ENCODE measurements around the gene CTF1. TPM values are rescaled to one million over a fixed set of nuclear protein-coding genes. Genes with fewer than 3 reads are reported as not detected.

Gene CTF1
- total RNA-seq, 2 experiments from 2014 or later, result 0.22 to 0.43 TPM

GRCh38 chr16:30874244-30874820 is 22.1 kb upstream of the CTF1 start:
- intact Hi-C loops (cut with micrococcal nuclease), result loop anchor here (2.0 to 10.0 kb wide), 3 partner anchors 28 to 220 kb away; partner anchors contain the start of genes FBRS and PRR14
- H3K27ac Mint-ChIP-seq, result peak overlapping the region; percentile 90
- H3K27me3 Mint-ChIP-seq, result no peaks in the 10 kb centered on the region
- ChIA-PET CTCF (interaction anchor here (0.8 to 4.9 kb wide), 5 partner anchors 22 to 69 kb away, joined by 3 to 33 read pairs (median 6); partner anchors contain the start of gene CTF1), POLR2A (interaction anchor here (0.7 to 3.0 kb wide), 6 partner anchors 18 to 99 kb away, joined by 3 to 14 read pairs (median 5); partner anchors contain the start of gene CTF1)
- H3K4me3 Mint-ChIP-seq, result peak overlapping the region; percentile 96
- peaks cover 34% of the 10 kb centered on the region for H3K4me1 Mint-ChIP-seq (ENCODE audit: low read depth)
- no peaks in the 10 kb centered on the region for H3K9me3 Mint-ChIP-seq
- no peak for DNase-seq
- peaks cover 18% of the 10 kb centered on the region for H3K36me3 Mint-ChIP-seq

- Mint-ChIP-seq H3K27me3 (no peaks in the 10 kb centered on the region), H3K9me3 (no peaks in the 10 kb centered on the region), H3K36me3 (peaks cover 18% of the 10 kb centered on the region), H3K27ac (peak overlapping the region; percentile 90), H3K4me3 (peak overlapping the region; percentile 96), H3K4me1 (ENCODE audit: low read depth) (peaks cover 34% of the 10 kb centered on the region)
- CTCF ChIA-PET, result interaction anchor here (0.8 to 4.9 kb wide), 5 partner anchors 21 to 70 kb away, joined by 3 to 33 read pairs (median 6); partner anchors contain the start of gene CTF1
- intact Hi-C loops (cut with micrococcal nuclease), result loop anchor here (1.0 to 10.0 kb wide), 4 partner anchors 28 to 220 kb away; partner anchors contain the start of genes FBRS and PRR14
- POLR2A ChIA-PET, result interaction anchor here (0.7 to 3.0 kb wide), 6 partner anchors 17 to 100 kb away, joined by 3 to 14 read pairs (median 5); partner anchors contain the start of gene CTF1
- peak; percentile 93 for DNase-seq
Measured at GRCh38 chr16:30874821-30875717, 21.3 kb upstream of the CTF1 start.

GRCh38 chr16:30875871-30876801 is 20.3 kb upstream of the CTF1 start:
- Mint-ChIP-seq H3K27ac (peak overlapping the region; percentile 90), H3K4me1 (ENCODE audit: low read depth) (peaks cover 34% of the 10 kb centered on the region), H3K36me3 (peaks cover 18% of the 10 kb centered on the region), H3K27me3 (no peaks in the 10 kb centered on the region), H3K4me3 (peak overlapping the region; percentile 96), H3K9me3 (no peaks in the 10 kb centered on the region)
- ChIA-PET POLR2A (interaction anchor here (0.7 to 2.5 kb wide), 2 partner anchors 25 to 31 kb away, joined by 5 to 13 read pairs; no protein-coding TSS in a partner anchor), CTCF (interaction anchor here (1.5 to 4.9 kb wide), 4 partner anchors 25 to 77 kb away, joined by 3 to 33 read pairs (median 16); no protein-coding TSS in a partner anchor)
- DNase-seq, result peak; percentile 38
- intact Hi-C loops (cut with micrococcal nuclease), result loop anchor here (1.0 to 10.0 kb wide), 6 partner anchors 19 to 221 kb away; partner anchors contain the start of genes BCL7C, FBRS and PRR14

- Mint-ChIP-seq H3K36me3 (peaks cover 18% of the 10 kb centered on the region), H3K4me3 (peak overlapping the region; percentile 96), H3K4me1 (ENCODE audit: low read depth) (peaks cover 34% of the 10 kb centered on the region), H3K9me3 (no peaks in the 10 kb centered on the region), H3K27ac (peak overlapping the region; percentile 90), H3K27me3 (no peaks in the 10 kb centered on the region)
- no peak for DNase-seq
- intact Hi-C loops (cut with micrococcal nuclease), result loop anchor here (1.0 to 10.0 kb wide), 3 partner anchors 18 to 222 kb away; partner anchors contain the start of genes BCL7C, FBRS and PRR14
- CTCF ChIA-PET, result interaction anchor here (1.5 to 4.9 kb wide), 3 partner anchors 24 to 77 kb away, joined by 4 to 33 read pairs (median 4); no protein-coding TSS in a partner anchor
- POLR2A ChIA-PET, result interaction anchor here (0.8 kb wide), 1 partner anchor 244 kb away, joined by 4 read pairs; no protein-coding TSS in a partner anchor
Measured at GRCh38 chr16:30876867-30877266, 19.5 kb upstream of the CTF1 start.

DNA sequence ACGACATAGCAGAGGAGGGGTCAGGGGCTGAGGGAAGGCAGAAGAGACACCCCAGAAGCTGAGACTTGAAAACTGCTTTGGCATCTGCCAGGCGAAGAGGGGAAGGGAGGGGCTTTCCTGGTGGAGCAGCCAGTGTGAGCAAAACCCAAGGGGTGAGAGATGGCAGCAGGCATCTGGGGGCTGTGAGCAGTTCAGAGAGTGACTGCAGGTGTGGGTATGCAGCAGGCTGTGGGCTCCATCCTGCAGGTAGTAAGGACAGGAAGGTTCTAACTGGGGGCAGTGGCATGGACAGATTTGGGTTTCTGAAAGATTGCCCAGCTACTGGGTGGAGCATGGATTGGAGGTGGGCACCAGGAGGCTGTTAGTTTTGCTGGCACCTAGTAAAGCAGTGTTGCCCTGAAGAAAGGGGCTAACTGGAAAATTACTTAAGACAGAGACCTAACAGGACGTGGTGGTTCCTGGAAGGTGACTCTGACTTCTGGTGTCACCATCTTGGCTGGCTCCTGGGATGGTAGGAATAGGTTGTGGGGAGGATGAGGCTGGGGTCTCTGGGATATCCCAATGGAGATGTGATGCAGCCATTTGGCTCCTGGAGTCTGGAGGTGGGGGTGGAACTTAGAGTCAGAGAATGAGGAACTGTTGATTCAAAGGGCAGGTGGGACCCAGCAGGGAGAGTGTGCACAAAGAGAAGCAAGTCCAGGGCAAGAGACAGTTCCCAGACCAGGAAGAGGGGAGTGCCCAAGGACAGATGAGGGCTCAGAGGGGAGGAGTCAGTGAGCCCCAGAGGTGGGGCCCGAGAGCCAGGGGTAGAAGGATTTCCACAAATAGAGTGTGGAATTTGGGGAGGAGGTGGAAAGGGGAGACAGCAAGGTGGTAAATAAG is 13.7 kb upstream of the CTF1 start:
- Mint-ChIP-seq H3K9me3 (no peaks in the 10 kb centered on the region), H3K36me3 (peaks cover 20% of the 10 kb centered on the region), H3K4me1 (ENCODE audit: low read depth) (peaks cover 24% of the 10 kb centered on the region), H3K27me3 (no peaks in the 10 kb centered on the region), H3K4me3 (no peak overlapping the region), H3K27ac (peak overlapping the region; percentile 75)
- CTCF ChIA-PET, result interaction anchor here (0.6 to 1.0 kb wide), 2 partner anchors 32 to 38 kb away, joined by 3 read pairs; no protein-coding TSS in a partner anchor
- POLR2A ChIA-PET, result no interaction called here
- intact Hi-C loops (cut with micrococcal nuclease), result no loop called here
- no peak for DNase-seq

GRCh38 chr16:30884760-30885159 is 11.7 kb upstream of the CTF1 start:
- H3K4me1 Mint-ChIP-seq (ENCODE audit: low read depth), result peaks cover 21% of the 10 kb centered on the region
- no peaks in the 10 kb centered on the region for H3K9me3 Mint-ChIP-seq
- POLR2A ChIA-PET, result interaction anchor here (0.8 kb wide), 1 partner anchor 17 kb away, joined by 3 read pairs; no protein-coding TSS in a partner anchor
- intact Hi-C loops (cut with micrococcal nuclease), result no loop called here
- H3K27me3 Mint-ChIP-seq, result no peaks in the 10 kb centered on the region
- CTCF ChIA-PET, result interaction anchor here (1.1 to 1.2 kb wide), 2 partner anchors 17 to 255 kb away, joined by 3 to 5 read pairs; no protein-coding TSS in a partner anchor
- DNase-seq, result no peak
- peaks cover 26% of the 10 kb centered on the region for H3K36me3 Mint-ChIP-seq
- no peak overlapping the region for H3K4me3 Mint-ChIP-seq
- H3K27ac Mint-ChIP-seq, result peak overlapping the region; percentile 2

- no peak overlapping the region for H3K4me3 Mint-ChIP-seq
- peaks cover 21% of the 10 kb centered on the region for H3K4me1 Mint-ChIP-seq (ENCODE audit: low read depth)
- POLR2A ChIA-PET, result no interaction called here
- no peaks in the 10 kb centered on the region for H3K27me3 Mint-ChIP-seq
- CTCF ChIA-PET, result interaction anchor here (1.1 to 1.2 kb wide), 2 partner anchors 16 to 256 kb away, joined by 3 to 5 read pairs; no protein-coding TSS in a partner anchor
- peaks cover 27% of the 10 kb centered on the region for H3K36me3 Mint-ChIP-seq
- H3K9me3 Mint-ChIP-seq, result no peaks in the 10 kb centered on the region
- intact Hi-C loops (cut with micrococcal nuclease), result no loop called here
- peak overlapping the region; percentile 2 for H3K27ac Mint-ChIP-seq
- DNase-seq, result no peak
Measured at GRCh38 chr16:30885196-30885595, 11.2 kb upstream of the CTF1 start.

DNA sequence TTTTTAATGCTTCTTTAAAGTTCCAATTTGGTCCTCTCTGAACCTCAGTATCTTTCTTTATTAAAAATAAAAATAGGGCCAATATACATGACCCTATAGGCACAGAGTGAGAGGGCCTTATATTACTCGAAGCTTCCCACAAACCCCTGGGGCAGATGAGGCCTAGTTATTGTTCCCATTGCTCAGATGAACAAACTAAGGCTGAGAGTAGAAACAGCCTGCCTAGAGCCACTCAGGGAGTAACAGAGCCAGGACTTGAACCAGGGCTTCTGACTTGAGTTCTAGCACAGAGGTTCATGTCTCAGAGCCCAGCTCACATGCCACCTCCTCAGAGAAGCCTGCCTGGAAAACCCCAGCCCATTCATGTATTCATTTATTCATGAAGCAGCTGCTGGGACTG is 10.3 kb upstream of the CTF1 start:
- no peaks in the 10 kb centered on the region for H3K9me3 Mint-ChIP-seq
- H3K27me3 Mint-ChIP-seq, result no peaks in the 10 kb centered on the region
- no peak for DNase-seq
- ChIA-PET POLR2A (no interaction called here), CTCF (interaction anchor here (2.0 kb wide), 1 partner anchor 16 kb away, joined by 7 read pairs; no protein-coding TSS in a partner anchor)
- intact Hi-C loops (cut with micrococcal nuclease), result no loop called here
- no peak overlapping the region for H3K4me3 Mint-ChIP-seq
- H3K4me1 Mint-ChIP-seq (ENCODE audit: low read depth), result peaks cover 21% of the 10 kb centered on the region
- peaks cover 27% of the 10 kb centered on the region for H3K36me3 Mint-ChIP-seq
- H3K27ac Mint-ChIP-seq, result no peak overlapping the region

GRCh38 chr16:30887927-30888326 is 8.5 kb upstream of the CTF1 start:
- no peak for DNase-seq
- intact Hi-C loops (cut with micrococcal nuclease), result no loop called here
- Mint-ChIP-seq H3K4me3 (no peak overlapping the region), H3K36me3 (peaks cover 26% of the 10 kb centered on the region), H3K9me3 (no peaks in the 10 kb centered on the region), H3K27ac (no peak overlapping the region), H3K4me1 (ENCODE audit: low read depth) (peaks cover 21% of the 10 kb centered on the region), H3K27me3 (no peaks in the 10 kb centered on the region)
- POLR2A ChIA-PET, result no interaction called here
- CTCF ChIA-PET, result interaction anchor here (1.8 to 2.3 kb wide), 2 partner anchors 43 to 54 kb away, joined by 6 to 7 read pairs; no protein-coding TSS in a partner anchor

DNA sequence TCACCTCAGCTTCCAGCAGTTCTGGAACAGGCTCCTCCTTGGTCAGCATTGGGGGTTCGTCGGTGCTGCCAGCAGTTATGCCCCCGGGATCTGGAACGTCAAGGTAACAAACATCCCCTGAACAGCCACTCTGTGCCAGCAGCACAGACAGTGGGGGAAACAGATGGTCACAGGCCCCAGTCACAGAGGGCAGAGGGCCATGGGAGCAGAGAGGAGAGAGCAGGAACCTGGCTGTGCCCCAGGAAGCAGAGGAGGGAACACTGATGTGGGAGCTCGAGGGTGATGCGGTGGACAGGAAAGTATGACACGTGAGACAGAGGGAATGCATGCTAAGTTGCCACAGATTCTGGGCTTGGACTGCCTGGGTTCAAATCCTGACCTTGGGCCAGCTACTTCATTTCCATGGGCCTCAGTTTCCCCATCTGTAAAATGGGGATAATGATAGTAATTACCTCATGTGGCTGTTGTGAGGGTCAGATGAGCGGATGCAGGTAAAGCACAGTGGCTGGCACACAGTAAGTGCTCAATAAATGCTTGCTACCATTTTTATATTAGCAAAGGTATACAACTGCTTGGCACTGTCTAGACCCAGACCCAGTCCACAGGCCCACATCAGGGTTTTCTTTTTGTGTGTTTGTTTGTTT is 7.4 kb upstream of the CTF1 start:
- CTCF ChIA-PET, result interaction anchor here (1.3 to 2.3 kb wide), 3 partner anchors 13 to 53 kb away, joined by 4 to 7 read pairs (median 6); no protein-coding TSS in a partner anchor
- Mint-ChIP-seq H3K36me3 (peaks cover 24% of the 10 kb centered on the region), H3K27me3 (no peaks in the 10 kb centered on the region), H3K4me3 (no peak overlapping the region), H3K9me3 (no peaks in the 10 kb centered on the region), H3K27ac (no peak overlapping the region), H3K4me1 (ENCODE audit: low read depth) (peaks cover 22% of the 10 kb centered on the region)
- intact Hi-C loops (cut with micrococcal nuclease), result no loop called here
- POLR2A ChIA-PET, result interaction anchor here (1.0 kb wide), 1 partner anchor 9 kb away, joined by 3 read pairs; no protein-coding TSS in a partner anchor
- DNase-seq, result no peak

Measured in activated CD4-positive, alpha-beta memory T cell treated with anti-CD3 and anti-CD28 coated beads for 36 hours (primary cell).